CD14-positive monocyte (primary cell): Measurements from ENCODE around the gene ARNT2. TPM values are rescaled to one million over a fixed set of nuclear protein-coding genes. Genes with fewer than 3 reads are reported as not detected.

Source experiments
- DNase-seq, 3 donors: peaks; one replicate each; pipeline ENCODE4 v3.0.0-alpha.2; 2011 to 2022
- H2AFZ ChIP-seq: 2 replicates; pipeline ENCODE4 v1.6.0; 2012; ENCODE audit warnings: mild to moderate bottlenecking, low read depth, low read length, inconsistent platforms; ENCODE audit not compliant: insufficient read depth, poor library complexity, severe bottlenecking
- H3K27ac ChIP-seq, 2 donors: 1 replicate in 1 of 2; 2 replicates in 1 of 2; pipeline ENCODE4 v1.5.1; 2012 to 2013; ENCODE audit warnings: low read length in 2 of 2, control low read depth in 1 of 2, inconsistent platforms in 1 of 2, low read depth in 1 of 2, mild to moderate bottlenecking in 1 of 2
- H3K27me3 ChIP-seq, 2 donors: one replicate each; pipeline versions ENCODE4 v1.6.0 to v1.6.1; 2011 to 2013; ENCODE audit warnings: low read length in 2 of 2; ENCODE audit not compliant: control insufficient read depth in 2 of 2, insufficient read depth in 2 of 2
- H3K36me3 ChIP-seq, 2 donors: replicated peaks in 1 of 2; 1 replicate in 1 of 2; 2 replicates in 1 of 2; pipeline versions ENCODE4 v1.5.1 to v1.6.1; 2012 to 2013; ENCODE audit warnings: low read length in 2 of 2, control low read depth in 1 of 2, inconsistent platforms in 1 of 2, mild to moderate bottlenecking in 1 of 2; ENCODE audit not compliant: insufficient read depth in 2 of 2, control insufficient read depth in 1 of 2
- H3K4me1 ChIP-seq, 2 donors: 1 replicate in 1 of 2; 2 replicates in 1 of 2; pipeline versions ENCODE4 v1.5.1 to v1.6.1; 2012 to 2013; ENCODE audit warnings: low read length in 2 of 2, control low read depth in 1 of 2, inconsistent platforms in 1 of 2, mild to moderate bottlenecking in 1 of 2, moderate library complexity in 1 of 2; ENCODE audit not compliant: insufficient read depth in 2 of 2, control insufficient read depth in 1 of 2
- H3K4me2 ChIP-seq: replicated peaks from 2 replicates; pipeline ENCODE3; 2012; ENCODE audit warnings: low read length, moderate library complexity, mild to moderate bottlenecking; ENCODE audit not compliant: poor library complexity, severe bottlenecking; ENCODE audit errors: extremely low read depth
- H3K4me3 ChIP-seq, 3 experiments: fragments of 200-600 bp in 1 of 3; sonication (generic) in 1 of 3; replicated peaks in 1 of 3; 1 replicate in 2 of 3; 2 replicates in 1 of 3; pipeline ENCODE4 v1.5.1; 2011 to 2013; ENCODE audit warnings: low read length in 3 of 3, mild to moderate bottlenecking in 3 of 3, control low read depth in 2 of 3, low read depth in 2 of 3, inconsistent platforms in 1 of 3, moderate library complexity in 1 of 3
- H3K79me2 ChIP-seq: 2 replicates; pipeline ENCODE4 v1.6.0; 2012; ENCODE audit warnings: mild to moderate bottlenecking, control low read depth, inconsistent platforms, low read length, moderate library complexity; ENCODE audit not compliant: insufficient read depth
- H3K9ac ChIP-seq: 2 replicates; pipeline ENCODE4 v1.6.0; 2017; ENCODE audit warnings: low read length, mild to moderate bottlenecking; ENCODE audit not compliant: insufficient read depth, poor library complexity, severe bottlenecking
- H3K9me3 ChIP-seq, 2 donors: replicated peaks in 1 of 2; 1 replicate in 1 of 2; 2 replicates in 1 of 2; pipeline versions ENCODE4 v1.5.1 to v1.6.1; 2012 to 2013; ENCODE audit warnings: low read length in 2 of 2, control low read depth in 1 of 2; ENCODE audit not compliant: control insufficient read depth in 1 of 2, insufficient read depth in 1 of 2
- H4K20me1 ChIP-seq: 2 replicates; pipeline ENCODE4 v1.6.0; 2012; ENCODE audit warnings: mild to moderate bottlenecking, low read length, control low read depth, moderate library complexity; ENCODE audit not compliant: insufficient read depth
- H3K27ac Mint-ChIP-seq, 7 donors: one replicate each; pipeline ENCODE4 v1.8.0; 2020; ENCODE audit warnings: mild to moderate bottlenecking in 7 of 7, mixed read lengths in 7 of 7, moderate library complexity in 6 of 7, inconsistent platforms in 2 of 7
- H3K27me3 Mint-ChIP-seq, 3 donors: one replicate each; pipeline ENCODE4 v1.8.0; 2021 to 2022; ENCODE audit warnings: low read depth in 3 of 3, mild to moderate bottlenecking in 3 of 3, mixed read lengths in 3 of 3, moderate library complexity in 3 of 3, inconsistent platforms in 1 of 3
- H3K36me3 Mint-ChIP-seq, 2 donors: one replicate each; pipeline ENCODE4 v1.8.0; 2020; ENCODE audit warnings: mixed read lengths in 2 of 2, inconsistent platforms in 1 of 2, mild to moderate bottlenecking in 1 of 2
- H3K4me1 Mint-ChIP-seq: one replicate; pipeline ENCODE4 v1.8.0; 2020; ENCODE audit warnings: mild to moderate bottlenecking, mixed read lengths
- H3K4me3 Mint-ChIP-seq, 2 donors: one replicate each; pipeline ENCODE4 v1.8.0; 2020; ENCODE audit warnings: mild to moderate bottlenecking in 2 of 2, mixed read lengths in 2 of 2, moderate library complexity in 1 of 2
- H3K9me3 Mint-ChIP-seq, 7 donors: one replicate each; pipeline ENCODE4 v1.8.0; 2020 to 2022; ENCODE audit warnings: mixed read lengths in 7 of 7, mild to moderate bottlenecking in 6 of 7, moderate library complexity in 6 of 7, inconsistent platforms in 2 of 7
- WGBS: methylation state at CpG from one replicate; pipeline ENCODE4 v1.1.5; 2013; ENCODE audit warnings: missing lambda C conversion rate; ENCODE audit not compliant: insufficient coverage; 5-methylcytosine and 5-hydroxymethylcytosine counted together
- intact Hi-C, 2 donors: fragments of 100-400 bp; cut with micrococcal nuclease; formaldehyde crosslinking; loops; one replicate each; pipeline versions ENCODE4 v1.15.0 to v1.15.1; 2023
- polyA plus RNA-seq, 3 donors: library from polyadenylated mRNA; depleted of rRNA in 1 of 3; unstranded in 2 of 3; stranded (reverse) in 1 of 3; fragments of 300-500 nt in 2 of 3; fragments of >200 nt in 1 of 3; fragmentation: Illumina TruSeq in 2 of 3; gene quantifications; 1 replicate in 2 of 3; 2 replicates in 1 of 3; pipeline ENCODE4 v1.2.3, GENCODE V29; 2012 to 2021
- TF ChIP-seq, protein P1 (sequence below): fragments of 200-600 bp; IDR thresholded peaks from one replicate; pipeline ENCODE4 v1.8.0; 2022; ENCODE audit warnings: antibody characterized with exemption, mild to moderate bottlenecking

Gene ARNT2
- polyA plus RNA-seq, 3 donors, result not detected

DNA sequence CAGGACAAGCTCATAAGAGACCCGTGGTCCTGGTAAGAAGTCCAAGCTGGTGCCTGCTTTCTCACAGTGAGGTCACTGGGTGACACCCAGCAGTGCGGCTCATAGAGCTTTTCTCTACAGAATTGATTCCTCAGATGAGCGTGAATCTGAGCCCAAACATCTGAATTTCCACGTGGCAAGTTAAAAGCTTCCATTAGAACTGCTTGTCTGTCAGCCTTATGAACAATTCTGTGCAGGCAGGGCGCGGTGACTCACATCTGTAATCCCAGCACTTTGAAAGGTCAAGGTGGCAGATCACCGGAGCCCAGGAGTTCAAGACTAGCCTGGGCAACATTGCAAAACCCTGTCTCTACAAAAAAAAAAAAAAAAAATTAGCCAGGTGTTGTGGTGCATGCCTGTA lies 177.8 kb downstream of the ARNT2 start:
- Mint-ChIP-seq H3K27me3 (peaks cover 1 to 2% (median 2%) of the 10 kb centered on the region in 3 donors), H3K4me1 (peaks cover 2% of the 10 kb centered on the region), H3K36me3 (no peaks in the 10 kb centered on the region), H3K9me3 (peaks cover 0 to 2% (median 0%) of the 10 kb centered on the region in 7 donors), H3K4me3 (no peak overlapping the region), H3K27ac (no peak overlapping the region)
- no peaks in the 10 kb centered on the region for H4K20me1 ChIP-seq
- no peaks in the 10 kb centered on the region for H3K79me2 ChIP-seq
- no peak overlapping the region for H3K27ac ChIP-seq
- intact Hi-C loops, result no loop called here
- H2AFZ ChIP-seq, result no peak overlapping the region
- no peak overlapping the region for H3K4me2 ChIP-seq
- 91% methylated on average over 5 of the region's 7 CpGs for WGBS
- H3K9ac ChIP-seq, result no peak overlapping the region
- no peaks in the 10 kb centered on the region for H3K4me1 ChIP-seq
- TF ChIP-seq, protein P1, sequence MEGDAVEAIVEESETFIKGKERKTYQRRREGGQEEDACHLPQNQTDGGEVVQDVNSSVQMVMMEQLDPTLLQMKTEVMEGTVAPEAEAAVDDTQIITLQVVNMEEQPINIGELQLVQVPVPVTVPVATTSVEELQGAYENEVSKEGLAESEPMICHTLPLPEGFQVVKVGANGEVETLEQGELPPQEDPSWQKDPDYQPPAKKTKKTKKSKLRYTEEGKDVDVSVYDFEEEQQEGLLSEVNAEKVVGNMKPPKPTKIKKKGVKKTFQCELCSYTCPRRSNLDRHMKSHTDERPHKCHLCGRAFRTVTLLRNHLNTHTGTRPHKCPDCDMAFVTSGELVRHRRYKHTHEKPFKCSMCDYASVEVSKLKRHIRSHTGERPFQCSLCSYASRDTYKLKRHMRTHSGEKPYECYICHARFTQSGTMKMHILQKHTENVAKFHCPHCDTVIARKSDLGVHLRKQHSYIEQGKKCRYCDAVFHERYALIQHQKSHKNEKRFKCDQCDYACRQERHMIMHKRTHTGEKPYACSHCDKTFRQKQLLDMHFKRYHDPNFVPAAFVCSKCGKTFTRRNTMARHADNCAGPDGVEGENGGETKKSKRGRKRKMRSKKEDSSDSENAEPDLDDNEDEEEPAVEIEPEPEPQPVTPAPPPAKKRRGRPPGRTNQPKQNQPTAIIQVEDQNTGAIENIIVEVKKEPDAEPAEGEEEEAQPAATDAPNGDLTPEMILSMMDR, result no peak
- H3K4me3 ChIP-seq, result no peak overlapping the region
- no peaks in the 10 kb centered on the region for H3K9me3 ChIP-seq
- H3K27me3 ChIP-seq, result no peaks in the 10 kb centered on the region
- H3K36me3 ChIP-seq, result no peaks in the 10 kb centered on the region
- DNase-seq, result no peak

DNA sequence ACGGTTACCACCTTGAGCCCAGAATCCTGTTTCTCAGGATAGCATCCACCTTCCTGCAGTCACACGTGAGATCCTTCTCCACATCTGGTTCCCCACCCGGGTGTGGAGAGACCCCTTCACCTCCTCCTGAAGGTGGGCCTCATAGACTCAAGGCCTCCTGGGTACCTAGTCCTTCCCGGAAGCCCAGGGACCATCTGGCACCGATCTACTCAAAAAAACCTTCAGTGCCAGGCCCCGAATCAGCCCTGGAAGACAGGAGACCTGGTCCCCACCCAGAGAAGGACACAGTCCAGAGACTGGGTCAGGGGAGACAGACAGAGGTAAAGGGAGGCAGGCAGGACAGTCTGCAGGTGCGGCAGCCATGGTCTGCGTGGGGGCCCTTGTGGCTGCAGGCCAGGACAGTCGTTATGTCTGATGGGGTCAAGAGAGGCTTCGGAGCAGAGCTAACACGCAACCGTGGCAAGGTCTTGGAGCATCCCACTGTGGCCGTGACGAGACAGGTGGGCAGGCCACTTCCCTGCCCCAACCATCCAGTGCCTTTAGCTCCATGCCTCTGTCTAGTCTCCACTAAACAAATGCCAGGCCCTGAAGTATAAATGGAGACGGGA lies 178.7 kb downstream of the ARNT2 start:
- peaks cover 2% of the 10 kb centered on the region for H3K4me1 Mint-ChIP-seq
- no peak overlapping the region for H3K27ac Mint-ChIP-seq
- no peaks in the 10 kb centered on the region for H3K9me3 ChIP-seq
- H2AFZ ChIP-seq, result no peak overlapping the region
- no peak for DNase-seq
- H4K20me1 ChIP-seq, result no peaks in the 10 kb centered on the region
- H3K79me2 ChIP-seq, result no peaks in the 10 kb centered on the region
- intact Hi-C loops, result no loop called here
- no peaks in the 10 kb centered on the region for H3K36me3 Mint-ChIP-seq
- TF ChIP-seq, protein P1, result no peak
- no peaks in the 10 kb centered on the region for H3K27me3 ChIP-seq
- no peaks in the 10 kb centered on the region for H3K36me3 ChIP-seq
- no peak overlapping the region for H3K27ac ChIP-seq
- H3K4me3 Mint-ChIP-seq, result no peak overlapping the region
- H3K4me3 ChIP-seq, result no peak overlapping the region
- H3K4me1 ChIP-seq, result no peaks in the 10 kb centered on the region
- H3K4me2 ChIP-seq, result no peak overlapping the region
- 92% methylated on average over 11 of the region's 15 CpGs for WGBS
- no peak overlapping the region for H3K9ac ChIP-seq
- H3K9me3 Mint-ChIP-seq, result peaks cover 0 to 2% (median 0%) of the 10 kb centered on the region in 7 donors
- peaks cover 1 to 2% (median 2%) of the 10 kb centered on the region in 3 donors for H3K27me3 Mint-ChIP-seq
